ENCODE measurements around the gene AKR1C2.
"Not testable (repeated sequence)": the region's sequence is repeated elsewhere in the genome, so short reads cannot be mapped to it uniquely, and the experiment has no call there.

Gene AKR1C2

GRCh38 chr10:5035356-5035755 is 31.7 kb upstream of the AKR1C2 start:
- no peak for TF ChIP-seq ZNF274 (IDR thresholded peaks at IDR 0.05; ENCODE audit: low read depth, low read length)

GRCh38 chr10:5034588-5034987 is 30.9 kb upstream of the AKR1C2 start:
- no peak overlapping the region for H3K4me3 ChIP-seq (ENCODE audit: low read length)
- no peak for TF ChIP-seq ZNF274 (IDR thresholded peaks at IDR 0.05; ENCODE audit: low read depth, low read length)

More at GRCh38 chr10:5035356-5035755, 31.7 kb upstream of the AKR1C2 start:
- H3K4me3 ChIP-seq (ENCODE audit: low read length) = no peak overlapping the region

- no peak for TF ChIP-seq ZNF274 (IDR thresholded peaks at IDR 0.05; ENCODE audit: low read depth, low read length)
- no peak overlapping the region for H3K4me3 ChIP-seq (ENCODE audit: low read length)
These were observed 29.6 kb upstream of the AKR1C2 start for GRCh38 chr10:5033061-5033778.

- H3K4me3 ChIP-seq (ENCODE audit: low read length) = not testable (repeated sequence)
These were observed 28.8 kb upstream of the AKR1C2 start for GRCh38 chr10:5032444-5032843.

- H3K4me3 ChIP-seq (ENCODE audit: low read length) = not testable (repeated sequence)
These were observed 27.9 kb upstream of the AKR1C2 start for GRCh38 chr10:5031588-5031987.

- H3K4me3 ChIP-seq (ENCODE audit: low read length) = no peak overlapping the region
- no peak for TF ChIP-seq ZNF274 (IDR thresholded peaks at IDR 0.05; ENCODE audit: low read depth, low read length)
These were observed 27.3 kb upstream of the AKR1C2 start for GRCh38 chr10:5030989-5031388.

GRCh38 chr10:5025461-5025881 is 21.8 kb upstream of the AKR1C2 start:
- not testable (repeated sequence) for H3K4me3 ChIP-seq (ENCODE audit: low read length)

- TF ChIP-seq ZNF274 (IDR thresholded peaks at IDR 0.05; ENCODE audit: low read depth, low read length) = no peak
- no peak overlapping the region for H3K4me3 ChIP-seq (ENCODE audit: low read length)
These were observed 19.6 kb upstream of the AKR1C2 start for GRCh38 chr10:5023177-5023805.

GRCh38 chr10:5021624-5022290 is 18.1 kb upstream of the AKR1C2 start:
- not testable (repeated sequence) for H3K4me3 ChIP-seq (ENCODE audit: low read length)

- not testable (repeated sequence) for H3K4me3 ChIP-seq (ENCODE audit: low read length)
These were observed 16.3 kb upstream of the AKR1C2 start for GRCh38 chr10:5019770-5020612.

- H3K4me3 ChIP-seq (ENCODE audit: low read length) = not testable (repeated sequence)
These were observed 15.1 kb upstream of the AKR1C2 start for GRCh38 chr10:5018671-5019277.

- no peak overlapping the region for H3K4me3 ChIP-seq (ENCODE audit: low read length)
- no peak for TF ChIP-seq ZNF274 (IDR thresholded peaks at IDR 0.05; ENCODE audit: low read depth, low read length)
These were observed 14.5 kb upstream of the AKR1C2 start for GRCh38 chr10:5018134-5018533.

GRCh38 chr10:5014936-5015335 is 11.3 kb upstream of the AKR1C2 start:
- no peak for TF ChIP-seq ZNF274 (IDR thresholded peaks at IDR 0.05; ENCODE audit: low read depth, low read length)
- no peak overlapping the region for H3K4me3 ChIP-seq (ENCODE audit: low read length)

GRCh38 chr10:5014200-5014910 is 10.7 kb upstream of the AKR1C2 start:
- not testable (repeated sequence) for H3K4me3 ChIP-seq (ENCODE audit: low read length)

Measured in GM08714 (cell line).